Measurements from ENCODE around the gene MLPH. TPM values are rescaled to one million over a fixed set of nuclear protein-coding genes. Genes with fewer than 3 reads are reported as not detected.

MLPH gene
- total and polyA plus RNA-seq, 4 donors: 1.6 to 25.9 (median 22.3) TPM

DNA sequence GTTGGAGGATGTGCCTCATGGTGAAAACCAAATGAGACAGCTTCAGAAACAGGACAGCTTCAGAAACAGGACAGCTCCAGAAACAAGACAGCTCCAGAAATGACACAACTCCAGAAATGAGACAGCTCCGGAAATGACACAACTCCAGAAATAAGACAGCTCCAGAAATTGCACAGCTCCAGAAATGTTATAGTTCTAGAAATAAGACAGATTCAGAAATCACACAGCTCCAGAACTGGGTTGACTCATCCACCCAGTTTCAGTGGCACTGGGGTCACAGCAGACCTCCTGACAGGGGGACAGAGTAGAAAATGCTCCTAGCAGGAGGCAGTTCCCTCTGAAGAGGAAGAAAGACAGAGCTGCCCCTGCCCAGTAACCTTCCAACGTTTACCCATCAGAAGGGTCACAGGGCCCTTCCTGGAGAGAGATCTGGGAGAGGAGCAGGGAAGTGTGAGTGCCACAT is 46.2 kb upstream of the MLPH start (continued):
- TF ChIP-seq, protein P1, sequence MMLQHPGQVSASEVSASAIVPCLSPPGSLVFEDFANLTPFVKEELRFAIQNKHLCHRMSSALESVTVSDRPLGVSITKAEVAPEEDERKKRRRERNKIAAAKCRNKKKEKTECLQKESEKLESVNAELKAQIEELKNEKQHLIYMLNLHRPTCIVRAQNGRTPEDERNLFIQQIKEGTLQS (IDR thresholded peaks at IDR 0.05): no peak
- TF ChIP-seq HNF4G (IDR thresholded peaks at IDR 0.05): no peak
- no peak for TF ChIP-seq YY1 (IDR thresholded peaks at IDR 0.05)

DNA sequence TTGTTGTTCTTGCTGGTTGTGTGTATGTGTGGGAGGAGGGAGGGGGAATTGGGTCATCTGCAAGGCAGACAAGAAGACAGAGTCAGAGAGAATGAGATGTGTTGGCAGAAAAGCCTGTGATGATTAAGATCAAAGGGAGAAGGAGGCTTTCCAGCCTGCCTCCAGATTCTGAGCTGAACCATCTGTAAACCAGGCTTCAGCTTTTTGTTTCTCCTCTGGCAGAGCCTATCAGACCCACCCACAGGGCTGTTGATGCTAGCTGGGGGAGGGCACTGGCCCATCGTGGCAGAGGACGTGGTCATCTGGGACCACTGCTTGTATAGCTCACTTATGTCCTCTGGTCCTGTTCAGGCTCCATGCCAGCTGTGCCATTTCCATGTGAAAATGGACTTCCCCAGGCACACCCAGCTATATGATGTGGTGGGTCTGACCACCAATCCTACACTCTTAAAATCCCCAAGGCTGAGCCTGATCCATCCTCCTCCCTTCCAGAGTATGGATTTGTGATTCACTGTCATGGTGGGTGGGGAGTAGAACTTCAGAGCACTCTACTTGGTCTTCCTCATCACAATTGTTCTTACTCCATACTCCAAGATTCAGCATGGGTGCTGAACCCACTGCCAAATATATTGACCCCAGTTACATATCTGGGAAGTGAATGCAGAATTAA is 45.3 kb upstream of the MLPH start:
- Histone ChIP-seq H3K4me1 (ENCODE audit: control insufficient read depth in 4 of 4, insufficient read depth in 4 of 4, low read length in 3 of 4) (no peaks in the 10 kb centered on the region), H3K9ac (ENCODE audit: low read depth in 1 of 2, low read length in 2 of 2) (no peak overlapping the region), H3K4me3 (ENCODE audit: low read depth in 1 of 3, low read length in 3 of 3) (no peak overlapping the region), H3K9me3 (ENCODE audit: control insufficient read depth in 4 of 4, low read length in 3 of 4) (no peaks in the 10 kb centered on the region), H3K27me3 (ENCODE audit: control insufficient read depth in 4 of 4, insufficient read depth in 4 of 4, low read length in 3 of 4) (no peaks in the 10 kb centered on the region), H3K36me3 (ENCODE audit: control insufficient read depth in 4 of 4, insufficient read depth in 3 of 4, low read depth in 1 of 4, low read length in 3 of 4) (no peaks in the 10 kb centered on the region), H3K27ac (ENCODE audit: low read depth in 1 of 2, low read length in 2 of 2) (no peak overlapping the region)
- TF ChIP-seq FOXA1 (IDR thresholded peaks at IDR 0.05): no peak
- no peak for TF ChIP-seq TAF1 (conservative IDR thresholded peaks at IDR 0.05)
- TF ChIP-seq EGR1 (IDR thresholded peaks at IDR 0.05; ENCODE audit: low read depth in 2 of 2): no peak
- TF ChIP-seq, protein P2, sequence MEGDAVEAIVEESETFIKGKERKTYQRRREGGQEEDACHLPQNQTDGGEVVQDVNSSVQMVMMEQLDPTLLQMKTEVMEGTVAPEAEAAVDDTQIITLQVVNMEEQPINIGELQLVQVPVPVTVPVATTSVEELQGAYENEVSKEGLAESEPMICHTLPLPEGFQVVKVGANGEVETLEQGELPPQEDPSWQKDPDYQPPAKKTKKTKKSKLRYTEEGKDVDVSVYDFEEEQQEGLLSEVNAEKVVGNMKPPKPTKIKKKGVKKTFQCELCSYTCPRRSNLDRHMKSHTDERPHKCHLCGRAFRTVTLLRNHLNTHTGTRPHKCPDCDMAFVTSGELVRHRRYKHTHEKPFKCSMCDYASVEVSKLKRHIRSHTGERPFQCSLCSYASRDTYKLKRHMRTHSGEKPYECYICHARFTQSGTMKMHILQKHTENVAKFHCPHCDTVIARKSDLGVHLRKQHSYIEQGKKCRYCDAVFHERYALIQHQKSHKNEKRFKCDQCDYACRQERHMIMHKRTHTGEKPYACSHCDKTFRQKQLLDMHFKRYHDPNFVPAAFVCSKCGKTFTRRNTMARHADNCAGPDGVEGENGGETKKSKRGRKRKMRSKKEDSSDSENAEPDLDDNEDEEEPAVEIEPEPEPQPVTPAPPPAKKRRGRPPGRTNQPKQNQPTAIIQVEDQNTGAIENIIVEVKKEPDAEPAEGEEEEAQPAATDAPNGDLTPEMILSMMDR (IDR thresholded peaks at IDR 0.05; ENCODE audit: low read depth, low read length, missing input control): no peak
- TF ChIP-seq, protein P3, sequence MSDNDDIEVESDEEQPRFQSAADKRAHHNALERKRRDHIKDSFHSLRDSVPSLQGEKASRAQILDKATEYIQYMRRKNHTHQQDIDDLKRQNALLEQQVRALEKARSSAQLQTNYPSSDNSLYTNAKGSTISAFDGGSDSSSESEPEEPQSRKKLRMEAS (IDR thresholded peaks at IDR 0.05): no peak
- no peak for TF ChIP-seq HNF4G (IDR thresholded peaks at IDR 0.05)
- TF ChIP-seq, protein P1 (IDR thresholded peaks at IDR 0.05): no peak
- no peak for TF ChIP-seq YY1 (IDR thresholded peaks at IDR 0.05)
- no peak for TF ChIP-seq RAD21 (IDR thresholded peaks at IDR 0.05)
- TF ChIP-seq JUND (IDR thresholded peaks at IDR 0.05): no peak
- WGBS: 57% methylated on average over 2 of the region's 2 CpGs
- DNase-seq (ENCODE audit: low spot score): no peak

DNA sequence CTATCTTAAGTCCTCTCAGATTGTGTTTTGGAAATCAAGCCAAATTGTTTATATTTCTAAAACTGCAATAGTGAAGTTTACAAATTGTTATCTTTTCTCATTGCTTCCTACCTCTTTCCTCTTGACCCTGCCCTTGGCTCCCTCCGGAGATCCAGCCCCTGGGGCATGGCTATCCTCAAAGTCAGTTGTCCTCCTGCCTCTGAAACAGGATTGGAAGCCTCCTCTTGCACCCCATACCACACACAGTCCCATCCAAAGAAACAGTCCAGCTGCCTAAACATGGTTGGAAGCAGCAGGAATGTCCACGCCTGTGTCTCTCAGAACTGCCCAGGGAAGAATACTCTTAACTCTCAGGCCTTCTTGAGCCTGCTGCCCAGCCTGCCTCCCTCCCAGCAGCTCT is 43.0 kb upstream of the MLPH start:
- H3K27me3 ChIP-seq (ENCODE audit: control insufficient read depth in 4 of 4, insufficient read depth in 4 of 4, low read length in 3 of 4): no peaks in the 10 kb centered on the region

More for the DNA sequence above, 43.0 kb upstream of the MLPH start:
- Histone ChIP-seq H3K4me3 (ENCODE audit: low read depth in 1 of 3, low read length in 3 of 3) (no peak overlapping the region), H3K27ac (ENCODE audit: low read depth in 1 of 2, low read length in 2 of 2) (no peak overlapping the region), H3K9me3 (ENCODE audit: control insufficient read depth in 4 of 4, low read length in 3 of 4) (no peaks in the 10 kb centered on the region), H3K36me3 (ENCODE audit: control insufficient read depth in 4 of 4, insufficient read depth in 3 of 4, low read depth in 1 of 4, low read length in 3 of 4) (no peaks in the 10 kb centered on the region), H3K4me1 (ENCODE audit: control insufficient read depth in 4 of 4, insufficient read depth in 4 of 4, low read length in 3 of 4) (no peaks in the 10 kb centered on the region), H3K9ac (ENCODE audit: low read depth in 1 of 2, low read length in 2 of 2) (no peak overlapping the region)
- TF ChIP-seq TAF1 (conservative IDR thresholded peaks at IDR 0.05) (no peak), FOXA2 (IDR thresholded peaks at IDR 0.05) (no peak), NR2F2 (IDR thresholded peaks at IDR 0.05) (no peak), RXRA (IDR thresholded peaks at IDR 0.05) (no peak), FOXA1 (IDR thresholded peaks at IDR 0.05) (no peak)
- TF ChIP-seq, protein P2 (IDR thresholded peaks at IDR 0.05; ENCODE audit: low read depth, low read length, missing input control): no peak
- WGBS: 86% methylated on average over 2 of the region's 2 CpGs
- DNase-seq (ENCODE audit: low spot score): no peak
